Endometrium (tissue), 2 donors: ENCODE data around the gene PECR.
"Not testable (repeated sequence)": the region's sequence is repeated elsewhere in the genome, so short reads cannot be mapped to it uniquely, and the experiment has no call there.

Experiments used
- FAIRE-seq: peaks from 2 replicates; lab custom pipeline; 2012; peaks lifted over from hg19 to GRCh38; lab: Jason Lieb, UNC
- donor health status: control.
- donor health status: control.

Gene PECR

DNA sequence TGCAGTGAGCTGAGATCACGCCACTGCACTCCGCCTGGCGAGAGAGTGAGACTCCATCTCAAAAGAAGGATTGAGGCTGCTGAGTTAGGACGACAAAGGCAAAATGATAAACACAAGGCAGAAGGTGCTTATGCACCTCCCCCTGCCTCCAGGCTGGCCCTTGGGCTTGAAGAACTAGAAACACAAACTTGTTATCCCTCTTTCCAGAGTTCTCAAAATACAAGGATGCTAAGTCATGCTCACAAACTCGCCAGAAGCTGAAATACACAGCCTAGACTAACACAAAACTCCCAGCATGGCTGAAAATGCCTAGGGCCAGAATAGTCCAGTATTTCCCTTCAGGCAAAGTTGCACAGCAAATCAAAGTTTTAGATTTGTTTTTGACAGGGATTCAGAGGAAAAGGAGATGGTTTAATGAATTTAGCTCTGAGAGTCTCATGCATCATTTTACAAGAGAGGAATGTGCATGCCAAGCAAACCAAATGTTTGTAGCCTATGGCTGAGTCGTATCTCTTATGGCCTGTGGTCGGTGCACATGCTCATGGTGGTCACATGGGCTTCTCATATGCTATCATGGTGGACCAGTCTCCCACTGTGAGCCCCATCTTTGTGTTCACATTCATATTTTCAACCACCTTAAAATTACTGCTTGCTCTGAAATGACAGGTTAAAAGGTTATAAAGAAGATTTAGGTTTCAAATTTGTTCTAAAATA is 52.0 kb downstream of the PECR start:
- no peak for FAIRE-seq

DNA sequence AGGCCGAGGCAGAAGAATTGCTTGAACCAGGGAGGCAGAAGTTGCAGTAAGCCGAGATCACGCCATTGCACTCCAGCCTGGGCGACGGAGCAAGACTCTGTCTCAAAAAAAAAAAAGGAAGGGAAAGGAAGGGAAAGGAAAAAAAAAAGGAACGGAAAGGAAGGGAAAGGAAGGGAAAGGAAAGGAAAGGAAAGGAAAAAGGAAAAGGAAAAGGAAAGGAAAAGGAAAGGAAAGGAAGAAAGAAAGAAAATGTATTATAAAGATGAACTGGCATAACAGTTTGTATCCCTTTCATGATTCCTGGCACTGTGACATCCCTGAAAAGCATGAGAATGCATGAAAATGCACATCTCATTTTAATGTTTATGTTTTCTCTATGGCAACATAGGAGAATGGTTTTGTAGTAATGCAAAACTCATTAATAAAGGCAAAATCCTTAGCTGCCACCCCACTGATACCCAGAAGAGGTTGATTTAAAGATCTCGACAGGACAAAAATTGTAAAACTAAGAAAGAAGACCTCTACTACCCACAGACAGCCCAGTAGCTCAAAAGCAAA is 56.8 kb downstream of the PECR start:
- no peak for FAIRE-seq

- FAIRE-seq: no peak
These were observed 58.5 kb downstream of the PECR start for GRCh38 chr2:216023055-216023648.

DNA sequence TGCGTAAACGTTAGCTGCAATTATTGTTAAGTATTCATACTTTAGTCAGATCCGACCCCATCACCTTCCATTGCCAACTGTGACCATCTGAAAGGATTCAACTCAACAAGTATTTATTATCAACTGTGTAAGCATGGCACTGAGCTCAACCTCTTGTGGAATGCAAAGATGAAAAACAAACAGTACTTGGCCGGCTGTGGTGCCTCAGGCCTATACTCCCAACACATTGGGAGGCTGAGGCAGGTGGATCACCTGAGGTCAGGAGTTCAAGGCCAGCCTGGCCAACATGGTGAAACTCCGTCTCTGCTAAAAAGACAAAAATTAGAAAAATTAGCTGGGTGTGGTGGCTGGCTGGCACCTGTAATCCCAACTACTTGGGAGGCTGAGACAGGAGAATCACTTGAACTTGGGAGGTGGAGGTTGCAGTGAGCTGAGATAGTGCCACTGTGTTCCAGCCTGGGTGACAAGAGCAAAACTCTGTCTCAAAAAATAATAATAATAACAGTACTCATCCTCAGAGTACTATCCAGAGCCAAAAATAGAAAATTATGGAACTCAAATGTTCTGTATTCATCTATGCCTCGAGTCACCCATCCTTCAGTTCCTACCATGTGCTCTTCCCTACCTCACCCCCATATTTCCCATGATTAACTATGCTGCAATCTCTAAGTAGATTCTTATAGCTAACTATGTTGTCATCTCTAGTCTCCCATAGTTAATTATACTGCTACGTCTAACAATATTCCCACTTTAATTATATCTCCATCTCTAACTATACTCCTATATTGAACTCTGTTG is 59.6 kb downstream of the PECR start:
- no peak for FAIRE-seq

DNA sequence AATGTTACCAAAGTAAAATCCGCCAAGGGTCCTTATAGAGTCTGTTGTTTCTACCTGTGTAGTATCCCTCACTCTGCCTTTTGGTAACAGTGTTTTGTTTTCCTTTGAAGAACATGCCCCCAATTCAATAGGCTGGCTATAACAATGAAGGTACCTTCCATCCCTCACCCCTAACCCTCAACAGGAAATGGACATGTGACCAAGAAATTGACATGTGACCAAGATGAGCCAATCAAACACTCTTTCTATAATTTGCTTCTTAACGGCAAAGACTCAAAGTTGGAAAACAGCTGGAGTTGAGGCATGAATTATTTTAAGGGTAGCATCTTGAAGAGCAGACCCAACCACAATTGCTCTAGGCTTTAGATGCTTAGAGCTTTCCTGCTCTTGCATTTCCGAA is 62.9 kb downstream of the PECR start:
- no peak for FAIRE-seq

- no peak for FAIRE-seq
These were observed 64.2 kb downstream of the PECR start for GRCh38 chr2:216017365-216017764.

DNA sequence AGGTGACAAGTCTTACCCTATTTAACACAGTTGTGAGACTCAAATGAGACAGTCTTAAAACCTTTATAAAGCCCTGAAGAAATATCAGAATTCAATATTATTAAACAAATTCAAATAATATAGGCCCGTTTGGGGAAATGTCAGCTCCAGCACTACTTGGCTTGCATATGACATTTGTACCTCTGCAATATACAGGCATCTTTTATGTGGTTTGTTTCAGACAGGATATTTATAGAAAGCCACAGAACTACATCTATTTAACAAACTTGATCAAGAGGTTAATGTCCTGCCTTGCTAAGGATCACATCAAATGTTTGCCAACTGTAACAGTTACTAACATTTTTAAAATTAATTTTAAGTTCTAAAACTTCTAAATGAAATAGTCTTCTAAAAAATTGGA is 65.0 kb downstream of the PECR start:
- no peak for FAIRE-seq

DNA sequence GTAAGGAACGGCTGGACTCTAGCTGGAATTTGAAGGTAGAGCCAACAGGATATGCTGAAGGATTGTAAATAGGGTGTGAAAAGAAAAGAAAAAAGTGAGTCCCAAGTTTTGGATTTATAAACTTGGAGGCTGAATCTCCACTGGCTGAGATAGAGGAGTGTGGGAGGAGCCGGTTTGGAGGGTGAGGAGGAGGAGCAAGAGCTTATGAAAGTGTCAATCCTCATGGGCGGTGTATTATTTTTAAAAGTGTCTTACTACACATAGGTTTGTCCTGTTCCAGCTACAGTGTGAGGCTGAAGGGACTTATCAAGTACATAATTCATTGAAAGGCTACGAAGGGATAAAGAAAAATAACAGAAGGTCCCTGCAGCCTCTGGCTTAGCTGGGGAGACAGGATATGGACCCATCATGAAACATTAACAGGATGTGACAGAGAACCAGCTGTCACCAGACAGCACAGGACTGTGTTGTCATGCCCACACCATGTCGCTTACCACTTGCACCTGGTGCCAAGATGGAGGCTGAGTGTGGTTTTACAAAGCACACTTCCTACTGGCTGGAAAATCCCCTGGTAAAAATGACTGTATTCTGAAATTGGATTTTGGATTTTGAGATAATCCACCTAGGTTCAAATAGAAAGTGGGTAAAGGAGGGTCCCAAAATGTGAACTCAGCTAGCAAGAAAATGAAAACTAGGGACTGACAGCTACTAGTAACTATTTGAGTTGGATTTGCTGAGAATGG is 65.7 kb downstream of the PECR start:
- FAIRE-seq: no peak

GRCh38 chr2:216014986-216015385 is 66.6 kb downstream of the PECR start:
- FAIRE-seq: no peak

DNA sequence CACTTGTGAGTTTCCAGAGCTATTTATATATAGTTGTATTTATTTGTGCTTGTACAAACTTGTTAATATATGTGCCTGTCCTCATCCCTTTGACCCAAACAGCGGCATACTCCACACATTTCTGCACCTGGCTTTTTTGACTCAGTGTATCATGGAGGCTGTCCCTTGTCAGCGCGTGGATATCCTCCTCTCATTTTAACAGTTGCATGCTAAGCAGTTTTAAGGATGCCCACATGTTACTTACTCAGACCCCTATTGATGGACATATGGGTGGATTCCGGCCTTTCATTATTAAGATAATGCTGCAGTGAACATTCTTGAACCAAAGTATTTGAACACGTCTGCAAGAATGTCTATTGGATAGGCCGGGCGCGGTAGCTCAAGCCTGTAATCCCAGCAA is 67.6 kb downstream of the PECR start:
- no peak for FAIRE-seq

GRCh38 chr2:216013080-216013909 is 68.3 kb downstream of the PECR start, which contains the start of gene MREG:
Gene MREG, minus strand, starts transcription at chr2:216013551. Its CDS starts 224 bp downstream, at chr2:216013327.
- no peak for FAIRE-seq

DNA sequence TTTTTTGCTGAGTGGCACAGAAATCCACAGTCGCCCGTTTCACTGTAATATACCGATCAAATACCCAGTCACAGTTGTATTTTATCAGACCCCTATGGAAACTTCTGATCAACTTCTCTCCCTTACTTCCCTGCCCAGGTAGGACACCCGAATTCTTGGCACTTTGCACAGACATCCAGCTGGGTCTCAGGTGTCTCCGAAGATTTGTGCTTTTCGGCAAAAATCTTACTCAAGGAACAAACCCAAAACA is 68.9 kb downstream of the PECR start:
- FAIRE-seq: no peak

DNA sequence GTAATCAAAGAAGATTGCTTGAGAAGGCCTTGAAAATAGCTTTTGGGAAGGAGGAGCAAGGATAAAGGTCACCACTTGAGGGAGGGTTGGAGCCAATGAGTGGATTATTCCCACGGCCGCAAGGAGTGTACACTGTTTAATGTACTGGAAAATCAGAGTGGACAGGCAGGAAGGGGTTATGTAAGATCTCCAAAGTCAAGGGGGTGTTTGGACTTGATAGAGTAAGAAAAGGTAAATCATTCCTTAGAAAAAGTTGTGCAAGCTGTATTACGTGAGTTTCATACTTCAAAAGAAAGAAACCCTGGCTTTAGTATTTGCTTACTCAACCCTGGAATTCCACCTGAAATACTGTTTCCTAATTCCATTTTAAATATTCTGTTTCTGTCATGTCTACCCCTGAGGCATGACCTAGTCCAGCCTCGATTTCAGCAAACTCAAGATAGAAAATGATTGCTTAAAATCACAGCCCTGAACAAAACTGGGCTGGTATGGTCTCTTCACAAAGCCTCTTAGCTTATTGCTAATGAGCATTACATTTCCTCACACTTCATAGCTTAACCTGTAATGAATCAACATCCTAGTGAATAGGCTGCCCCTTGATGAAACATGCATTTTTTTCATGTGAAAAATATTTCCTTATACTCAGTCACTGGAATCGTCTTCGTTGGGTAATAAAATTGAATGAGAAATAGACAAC is 69.3 kb downstream of the PECR start:
- FAIRE-seq: no peak

GRCh38 chr2:216009215-216009614 is 72.4 kb downstream of the PECR start:
- FAIRE-seq: not testable (repeated sequence)

DNA sequence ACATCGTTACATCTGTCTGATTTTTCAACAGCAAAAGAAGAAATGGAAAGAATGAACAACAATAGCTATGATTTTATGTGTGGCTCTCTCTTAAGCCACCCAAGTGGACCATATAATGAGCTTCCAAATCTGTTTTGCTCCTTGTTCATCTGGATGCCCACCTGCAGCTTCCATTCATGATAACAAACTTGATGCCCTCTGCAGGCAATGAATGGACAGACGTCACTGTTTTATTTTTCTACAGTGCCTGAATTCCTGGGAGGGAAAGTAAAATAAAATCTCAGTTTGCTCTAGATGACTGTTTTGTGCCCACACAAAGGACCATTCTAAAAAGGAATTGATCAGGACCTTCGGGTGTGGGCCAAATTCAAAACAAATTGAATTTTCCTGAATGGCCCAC is 73.2 kb downstream of the PECR start:
- no peak for FAIRE-seq

DNA sequence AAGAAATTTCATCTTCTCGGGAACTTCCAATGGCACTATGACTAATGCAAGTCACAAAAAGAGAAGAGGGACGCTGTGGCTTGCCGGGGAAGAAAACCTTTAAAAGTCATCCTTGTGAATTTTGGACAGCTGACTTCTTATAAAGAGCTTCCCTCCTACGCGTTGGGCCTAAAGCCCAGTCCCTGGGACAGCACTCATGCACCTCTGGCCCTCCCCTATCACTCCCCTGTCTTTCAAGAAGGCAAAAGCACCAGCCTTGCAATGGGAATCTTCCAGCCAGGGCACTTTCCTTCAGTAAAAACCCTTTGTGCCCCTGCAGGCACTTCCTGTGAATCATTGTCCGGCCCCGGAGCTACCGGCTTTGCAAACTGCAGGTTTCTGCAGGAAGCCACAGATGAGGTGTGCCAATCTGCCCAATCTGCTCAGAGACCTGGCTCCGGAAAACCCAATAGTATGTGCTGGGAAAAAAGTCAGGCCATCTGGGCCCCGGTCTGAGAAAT is 75.4 kb downstream of the PECR start:
- FAIRE-seq: no peak

- FAIRE-seq: no peak
These were observed 76.8 kb downstream of the PECR start for GRCh38 chr2:216004697-216005283.

DNA sequence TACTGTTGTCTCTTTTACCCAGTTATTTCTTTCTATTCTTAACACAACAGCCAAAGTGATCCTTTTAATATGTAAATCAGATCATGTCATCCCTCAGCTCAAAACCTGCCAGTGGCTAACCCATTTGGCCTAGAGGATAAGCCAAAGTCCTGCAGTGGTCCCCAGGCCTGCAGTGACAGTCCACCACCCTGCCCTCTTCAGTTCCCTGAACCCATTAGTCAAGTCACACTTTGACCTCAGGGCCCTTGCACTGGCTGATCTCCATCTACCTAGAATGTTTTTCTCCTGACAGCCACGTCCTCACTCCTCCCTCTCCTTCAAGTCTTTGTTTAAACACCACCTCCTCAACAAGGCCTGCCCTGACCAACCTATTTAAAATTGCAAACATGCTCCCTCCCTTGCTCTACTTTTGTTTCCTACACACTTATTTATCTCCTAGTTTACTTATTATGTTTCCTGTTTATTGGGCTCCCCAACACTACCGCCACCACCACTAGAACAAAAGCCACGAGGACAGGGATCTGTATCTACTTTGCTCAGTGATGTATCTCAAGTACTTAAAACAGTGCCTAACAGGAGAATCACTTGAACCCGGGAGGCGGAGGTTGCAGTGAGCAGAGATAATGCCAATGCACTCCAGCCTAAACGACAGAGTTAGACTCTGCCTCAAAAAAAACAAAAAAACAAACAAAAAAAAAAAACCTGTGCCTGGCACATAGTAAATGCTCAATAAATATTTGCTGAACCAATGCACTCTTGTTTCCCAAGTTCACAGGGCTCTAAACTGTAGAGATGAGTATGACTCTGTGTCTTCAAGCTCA is 77.5 kb downstream of the PECR start:
- FAIRE-seq: no peak

GRCh38 chr2:216002693-216003092 is 78.9 kb downstream of the PECR start:
- FAIRE-seq: no peak
